SK-MEL-5 (cell line): Measurements from ENCODE around the gene KLC1. TPM values are rescaled to one million over a fixed set of nuclear protein-coding genes. Genes with fewer than 3 reads are reported as not detected.

Experiments
- DNase-seq: peaks from one replicate; pipeline ENCODE4 v3.0.0-alpha.2; 2016; ENCODE audit warnings: low read depth, low spot score
- in situ Hi-C: cut with HindIII; loops from 2 replicates; pipeline ENCODE4 v1.10.0; 2016; ENCODE audit warnings: low sequenced_read_pairs, high pct_unique_total_duplicates, low pct_unique_long_range_greater_than_20kb
- total RNA-seq: library from RNA; depleted of rRNA; stranded (reverse); fragments of >200 nt; shearing (Covaris generic); gene quantifications from 2 replicates; pipeline ENCODE4 v1.2.3, GENCODE V29; 2014

Gene KLC1
- total RNA-seq, 1 experiment from 2014 or later, result 128 TPM

- no peak for DNase-seq
- in situ Hi-C loops, result no loop called here
Observed at GRCh38 chr14:103696466-103697071, 67.6 kb downstream of the KLC1 start.

- no peak for DNase-seq
- in situ Hi-C loops, result no loop called here
Observed at GRCh38 chr14:103697206-103697602, 68.2 kb downstream of the KLC1 start.

- in situ Hi-C loops, result no loop called here
- DNase-seq, result no peak
Observed at GRCh38 chr14:103697603-103698379, 68.8 kb downstream of the KLC1 start.

GRCh38 chr14:103698380-103699260 lies 69.6 kb downstream of the KLC1 start:
- DNase-seq, result no peak
- in situ Hi-C loops, result no loop called here

- DNase-seq, result no peak
- in situ Hi-C loops, result no loop called here
Observed at GRCh38 chr14:103699261-103699661, 70.2 kb downstream of the KLC1 start.

- in situ Hi-C loops, result no loop called here
- no peak for DNase-seq
Observed at GRCh38 chr14:103699901-103700752, 71.1 kb downstream of the KLC1 start.

GRCh38 chr14:103700753-103701490 lies 71.9 kb downstream of the KLC1 start:
- in situ Hi-C loops, result no loop called here
- no peak for DNase-seq

- DNase-seq, result no peak
- in situ Hi-C loops, result no loop called here
Observed at GRCh38 chr14:103702095-103702494, 73.1 kb downstream of the KLC1 start.

GRCh38 chr14:103702497-103703432 lies 73.8 kb downstream of the KLC1 start:
- no peak for DNase-seq
- in situ Hi-C loops, result no loop called here

GRCh38 chr14:103703433-103704385 lies 74.7 kb downstream of the KLC1 start:
- no peak for DNase-seq
- in situ Hi-C loops, result no loop called here

GRCh38 chr14:103704708-103705107 lies 75.7 kb downstream of the KLC1 start:
- no peak for DNase-seq
- in situ Hi-C loops, result no loop called here

- in situ Hi-C loops, result no loop called here
Observed at GRCh38 chr14:103705118-103705503, 76.1 kb downstream of the KLC1 start.

GRCh38 chr14:103705504-103706284 lies 76.7 kb downstream of the KLC1 start:
- in situ Hi-C loops, result no loop called here

More at GRCh38 chr14:103705118-103705503, 76.1 kb downstream of the KLC1 start:
- no peak for DNase-seq

More at GRCh38 chr14:103705504-103706284, 76.7 kb downstream of the KLC1 start:
- no peak for DNase-seq
